HepG2 (cell line): ENCODE data around the gene JOSD2.

Source experiments
- CHD2 ChIP-seq: IDR thresholded peaks from 2 replicates; pipeline ENCODE4 v1.6.1; 2011; ENCODE audit warnings: low read depth, low read length, improper control_type of control experiment
- SIN3A ChIP-seq: IDR thresholded peaks from 2 replicates; pipeline ENCODE4 v1.6.1; 2011; ENCODE audit warnings: low read depth, mild to moderate bottlenecking, control low read depth, low read length, borderline replicate concordance
- XRCC5 ChIP-seq: fragments of 200-400 bp; formaldehyde crosslinking; optimal IDR thresholded peaks from 2 replicates; pipeline ENCODE3; 2017; ENCODE audit warnings: mild to moderate bottlenecking, low read length
- ZEB1 ChIP-seq: IDR thresholded peaks from 2 replicates; pipeline ENCODE4 v1.6.1; 2012; ENCODE audit warnings: mild to moderate bottlenecking, low read depth, inconsistent platforms; ENCODE audit not compliant: insufficient replicate concordance

GRCh38 chr19:50498219-50499056 lies 12.6 kb downstream of the JOSD2 start:
- TF ChIP-seq XRCC5: no peak
- no peak for TF ChIP-seq ZEB1
- no peak for TF ChIP-seq SIN3A
- no peak for TF ChIP-seq CHD2
